Measurements from ENCODE around the gene MBD5. TPM values are rescaled to one million over a fixed set of nuclear protein-coding genes. Genes with fewer than 3 reads are reported as not detected.

MBD5 gene
- total RNA-seq, 4 donors from 2014 or later: 11.9 to 51.9 (median 19.7) TPM

GRCh38 chr2:148302526-148302925, 281.6 kb downstream of the MBD5 start:
- Histone ChIP-seq H3K36me3 (no peaks in the 10 kb centered on the region), H3K27ac (no peak overlapping the region), H3K4me3 (no peak overlapping the region), H3K27me3 (no peaks in the 10 kb centered on the region), H3K9me3 (no peaks in the 10 kb centered on the region), H3K4me1 (no peaks in the 10 kb centered on the region)
- 94% methylated on average over 4 of the region's 4 CpGs for WGBS
- TF ChIP-seq CTCF (IDR thresholded peaks at IDR 0.05) (no peak), EP300 (IDR thresholded peaks at IDR 0.05) (no peak), POLR2A (IDR thresholded peaks at IDR 0.05) (no peak), POLR2AphosphoS5 (IDR thresholded peaks at IDR 0.05) (no peak)
- no peak for DNase-seq (ENCODE audit: low spot score in 2 of 2)

GRCh38 chr2:148303161-148303560, 282.3 kb downstream of the MBD5 start:
- 93% methylated on average over 2 of the region's 2 CpGs for WGBS
- Histone ChIP-seq H3K36me3 (no peaks in the 10 kb centered on the region), H3K9me3 (no peaks in the 10 kb centered on the region), H3K27me3 (no peaks in the 10 kb centered on the region), H3K4me1 (no peaks in the 10 kb centered on the region), H3K27ac (no peak overlapping the region), H3K4me3 (no peak overlapping the region)
- no peak for TF ChIP-seq POLR2AphosphoS5 (IDR thresholded peaks at IDR 0.05)
- TF ChIP-seq POLR2A (IDR thresholded peaks at IDR 0.05): no peak
- TF ChIP-seq EP300 (IDR thresholded peaks at IDR 0.05): no peak
- TF ChIP-seq CTCF (IDR thresholded peaks at IDR 0.05): no peak
- no peak for DNase-seq (ENCODE audit: low spot score in 2 of 2)

GRCh38 chr2:148305476-148305875, 284.6 kb downstream of the MBD5 start:
- H3K27me3 ChIP-seq: no peaks in the 10 kb centered on the region
- no peaks in the 10 kb centered on the region for H3K36me3 ChIP-seq
- no peak overlapping the region for H3K4me3 ChIP-seq
- no peaks in the 10 kb centered on the region for H3K9me3 ChIP-seq
- 72% methylated on average over 5 of the region's 5 CpGs for WGBS
- no peak for DNase-seq (ENCODE audit: low spot score in 2 of 2)
- H3K27ac ChIP-seq: no peak overlapping the region
- no peaks in the 10 kb centered on the region for H3K4me1 ChIP-seq
- no peak for TF ChIP-seq CTCF (IDR thresholded peaks at IDR 0.05)
- TF ChIP-seq POLR2AphosphoS5 (IDR thresholded peaks at IDR 0.05): no peak
- no peak for TF ChIP-seq POLR2A (IDR thresholded peaks at IDR 0.05)
- no peak for TF ChIP-seq EP300 (IDR thresholded peaks at IDR 0.05)

- H3K27ac ChIP-seq: no peak overlapping the region
- WGBS: 97% methylated on average over 2 of the region's 2 CpGs
- no peaks in the 10 kb centered on the region for H3K9me3 ChIP-seq
- no peaks in the 10 kb centered on the region for H3K36me3 ChIP-seq
- no peak for TF ChIP-seq POLR2A (IDR thresholded peaks at IDR 0.05)
- TF ChIP-seq POLR2AphosphoS5 (IDR thresholded peaks at IDR 0.05): no peak
- TF ChIP-seq EP300 (IDR thresholded peaks at IDR 0.05): no peak
- no peak for TF ChIP-seq CTCF (IDR thresholded peaks at IDR 0.05)
- H3K4me1 ChIP-seq: no peaks in the 10 kb centered on the region
- H3K4me3 ChIP-seq: no peak overlapping the region
- DNase-seq (ENCODE audit: low spot score in 2 of 2): no peak
- H3K27me3 ChIP-seq: no peaks in the 10 kb centered on the region
Observed at GRCh38 chr2:148306027-148306426, 285.1 kb downstream of the MBD5 start.

GRCh38 chr2:148317598-148317997, 296.7 kb downstream of the MBD5 start:
- TF ChIP-seq EP300 (IDR thresholded peaks at IDR 0.05) (no peak), POLR2AphosphoS5 (IDR thresholded peaks at IDR 0.05) (no peak), POLR2A (IDR thresholded peaks at IDR 0.05) (no peak), CTCF (IDR thresholded peaks at IDR 0.05) (no peak)
- 65% methylated on average over 3 of the region's 3 CpGs for WGBS
- no peaks in the 10 kb centered on the region for H3K27me3 ChIP-seq

More at GRCh38 chr2:148317598-148317997, 296.7 kb downstream of the MBD5 start:
- Histone ChIP-seq H3K36me3 (no peaks in the 10 kb centered on the region), H3K4me1 (no peaks in the 10 kb centered on the region), H3K27ac (no peak overlapping the region), H3K4me3 (no peak overlapping the region), H3K9me3 (peaks cover 3% of the 10 kb centered on the region)
- no peak for DNase-seq (ENCODE audit: low spot score in 2 of 2)
